Liver (tissue), 9 donors: ENCODE measurements around the gene TMEM221. TPM values are rescaled to one million over a fixed set of nuclear protein-coding genes. Genes with fewer than 3 reads are reported as not detected.
A peak's percentile ranks its signal among the peaks of the same experiment; 100 is the strongest.

Experiments
- DNase-seq: peaks from one replicate; pipeline ENCODE4 v3.0.0-alpha.2; 2017; ENCODE audit warnings: low spot score
- H3K27ac ChIP-seq, 2 donors: one replicate each; pipeline ENCODE4 v1.7.0; 2013; ENCODE audit warnings: inconsistent platforms in 2 of 2, low read length in 2 of 2, control low read depth in 1 of 2, low read depth in 1 of 2, mild to moderate bottlenecking in 1 of 2
- H3K27me3 ChIP-seq, 4 donors: one replicate each; pipeline versions ENCODE4 v1.6.1 to v1.7.0; 2013; ENCODE audit warnings: low read length in 3 of 4, inconsistent platforms in 1 of 4, mild to moderate bottlenecking in 1 of 4, moderate library complexity in 1 of 4; ENCODE audit not compliant: control insufficient read depth in 4 of 4, insufficient read depth in 4 of 4
- H3K36me3 ChIP-seq, 4 donors: one replicate each; pipeline versions ENCODE4 v1.6.1 to v1.7.0; 2013; ENCODE audit warnings: low read length in 3 of 4, mild to moderate bottlenecking in 3 of 4, low read depth in 1 of 4, moderate library complexity in 1 of 4; ENCODE audit not compliant: control insufficient read depth in 4 of 4, insufficient read depth in 3 of 4
- H3K4me1 ChIP-seq, 4 donors: one replicate each; pipeline versions ENCODE4 v1.6.1 to v1.7.0; 2013; ENCODE audit warnings: low read length in 3 of 4, mild to moderate bottlenecking in 3 of 4, moderate library complexity in 1 of 4; ENCODE audit not compliant: control insufficient read depth in 4 of 4, insufficient read depth in 4 of 4
- H3K4me3 ChIP-seq, 3 donors: one replicate each; pipeline versions ENCODE4 v1.6.1 to v1.7.0; 2013; ENCODE audit warnings: low read length in 3 of 3, control low read depth in 1 of 3, low read depth in 1 of 3, mild to moderate bottlenecking in 1 of 3
- H3K9ac ChIP-seq, 2 donors: one replicate each; pipeline ENCODE4 v1.7.0; 2013; ENCODE audit warnings: low read length in 2 of 2, mild to moderate bottlenecking in 2 of 2, moderate library complexity in 2 of 2, control low read depth in 1 of 2, low read depth in 1 of 2
- H3K9me3 ChIP-seq, 4 donors: one replicate each; pipeline versions ENCODE4 v1.6.1 to v1.7.0; 2013; ENCODE audit warnings: low read length in 3 of 4; ENCODE audit not compliant: control insufficient read depth in 4 of 4
- EGR1 ChIP-seq, 2 donors: IDR thresholded peaks; 2 replicates each; pipeline ENCODE4 v1.6.1; 2016 to 2018; ENCODE audit warnings: antibody characterized with exemption in 2 of 2, low read depth in 2 of 2
- FOXA1 ChIP-seq: IDR thresholded peaks from 2 replicates; pipeline ENCODE4 v1.6.1; 2016; ENCODE audit warnings: antibody characterized with exemption
- FOXA2 ChIP-seq: IDR thresholded peaks from 2 replicates; pipeline ENCODE4 v1.6.1; 2016; ENCODE audit warnings: antibody characterized with exemption
- HNF4A ChIP-seq, 2 donors: conservative IDR thresholded peaks; 2 replicates each; pipeline ENCODE4 v1.6.1; 2016; ENCODE audit warnings: antibody characterized with exemption in 2 of 2, mild to moderate bottlenecking in 2 of 2
- HNF4G ChIP-seq: IDR thresholded peaks from 2 replicates; pipeline ENCODE4 v1.6.1; 2016; ENCODE audit warnings: antibody characterized with exemption
- JUND ChIP-seq, 2 donors: IDR thresholded peaks; 2 replicates each; pipeline ENCODE4 v1.6.1; 2016; ENCODE audit warnings: antibody characterized with exemption in 2 of 2
- NR2F2 ChIP-seq: IDR thresholded peaks from 2 replicates; pipeline ENCODE4 v1.6.1; 2016; ENCODE audit warnings: antibody characterized with exemption
- RAD21 ChIP-seq, 2 donors: IDR thresholded peaks; 2 replicates each; pipeline ENCODE4 v1.6.1; 2016; ENCODE audit warnings: antibody characterized with exemption in 2 of 2, mild to moderate bottlenecking in 2 of 2
- RXRA ChIP-seq, 2 donors: IDR thresholded peaks; 2 replicates each; pipeline ENCODE4 v1.6.1; 2017 to 2018; ENCODE audit warnings: antibody characterized with exemption in 2 of 2, mild to moderate bottlenecking in 1 of 2
- SP1 ChIP-seq: IDR thresholded peaks from 2 replicates; pipeline ENCODE4 v1.6.1; 2018; ENCODE audit warnings: antibody characterized with exemption, mild to moderate bottlenecking
- TAF1 ChIP-seq: conservative IDR thresholded peaks from 2 replicates; pipeline ENCODE4 v1.6.1; 2016; ENCODE audit warnings: antibody characterized with exemption, mild to moderate bottlenecking
- YY1 ChIP-seq: IDR thresholded peaks from 2 replicates; pipeline ENCODE4 v1.6.1; 2016; ENCODE audit warnings: antibody characterized with exemption, mild to moderate bottlenecking
- WGBS: extraction: QIAGEN DNeasy Blood & Tissue Kit; methylation state at CpG from one replicate; pipeline ENCODE4 v1.1.7; 2013; 5-methylcytosine and 5-hydroxymethylcytosine counted together
- polyA plus RNA-seq, 2 donors: library from polyadenylated mRNA; stranded (reverse) in 1 of 2; unstranded in 1 of 2; fragments of 200-250 nt in 1 of 2; fragments of >200 nt in 1 of 2; fragmentation: Nextera tagmentation in 1 of 2; extraction: Ambion mirVana in 1 of 2; gene quantifications; one replicate each; pipeline versions ENCODE4 v1.2.1 to v1.2.3, GENCODE V29; 2013 to 2015
- total RNA-seq, 2 donors: library from RNA; depleted of rRNA; stranded (reverse); fragments of >200 nt; gene quantifications; one replicate each; pipeline ENCODE4 v1.2.3, GENCODE V29; 2014
- TF ChIP-seq, protein P1 (sequence below): fragments of 150-350 bp; IDR thresholded peaks from 2 replicates; pipeline ENCODE4 v1.5.1; 2017; ENCODE audit warnings: improper control_type of control experiment, low read depth, low read length; ENCODE audit not compliant: missing input control
- TF ChIP-seq, protein P2 (sequence below): IDR thresholded peaks from 2 replicates; pipeline ENCODE4 v1.6.1; 2016; ENCODE audit warnings: antibody characterized with exemption
- TF ChIP-seq, protein P3 (sequence below): IDR thresholded peaks from 2 replicates; pipeline ENCODE4 v1.6.1; 2016; ENCODE audit warnings: antibody characterized with exemption
- TF ChIP-seq, protein P4 (sequence below): IDR thresholded peaks from 2 replicates; pipeline ENCODE4 v1.6.1; 2016; ENCODE audit warnings: antibody characterized with exemption
- donor health status: healthy.
- donor health status: healthy.
- donor health status: healthy.
- donor health status: healthy.
- donor health status: healthy.

Gene TMEM221
- total and polyA plus RNA-seq, 4 donors = 0.06 to 0.15 (median 0.11) TPM

DNA sequence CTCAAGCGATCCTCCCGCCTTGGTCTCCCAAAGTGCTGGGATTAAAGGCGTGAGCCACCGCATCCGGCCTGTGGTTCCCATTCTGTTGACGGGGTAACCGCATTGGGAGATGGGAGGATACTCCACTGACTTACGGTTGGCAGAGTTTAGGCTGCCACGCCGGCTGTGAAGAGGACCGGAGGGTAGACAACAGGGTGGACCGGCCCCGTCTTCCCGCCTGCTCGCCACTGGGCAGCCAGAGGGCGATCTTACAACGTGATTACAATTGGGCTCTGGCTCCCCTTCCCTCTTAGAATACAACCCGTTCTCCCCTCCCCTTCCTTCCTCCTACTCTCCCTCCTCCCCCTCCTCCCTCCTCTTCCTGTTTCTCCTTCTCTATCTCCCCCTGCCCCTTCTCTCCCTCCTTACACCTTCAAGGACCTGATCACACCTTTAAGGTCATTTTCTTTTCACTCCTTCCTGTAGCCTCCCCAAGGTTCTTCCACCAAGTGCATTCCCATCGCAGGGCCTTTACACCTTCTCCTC lies 53.5 kb downstream of the TMEM221 start:
- Histone ChIP-seq H3K4me3 (no peak overlapping the region), H3K27me3 (peaks cover 0 to 3% (median 0%) of the 10 kb centered on the region in 4 donors), H3K9me3 (no peaks in the 10 kb centered on the region), H3K27ac (no peak overlapping the region), H3K36me3 (peaks cover 0 to 6% (median 2%) of the 10 kb centered on the region in 4 donors), H3K4me1 (peaks cover 1 to 19% (median 9%) of the 10 kb centered on the region in 4 donors), H3K9ac (no peak overlapping the region)
- TF ChIP-seq, protein P1, sequence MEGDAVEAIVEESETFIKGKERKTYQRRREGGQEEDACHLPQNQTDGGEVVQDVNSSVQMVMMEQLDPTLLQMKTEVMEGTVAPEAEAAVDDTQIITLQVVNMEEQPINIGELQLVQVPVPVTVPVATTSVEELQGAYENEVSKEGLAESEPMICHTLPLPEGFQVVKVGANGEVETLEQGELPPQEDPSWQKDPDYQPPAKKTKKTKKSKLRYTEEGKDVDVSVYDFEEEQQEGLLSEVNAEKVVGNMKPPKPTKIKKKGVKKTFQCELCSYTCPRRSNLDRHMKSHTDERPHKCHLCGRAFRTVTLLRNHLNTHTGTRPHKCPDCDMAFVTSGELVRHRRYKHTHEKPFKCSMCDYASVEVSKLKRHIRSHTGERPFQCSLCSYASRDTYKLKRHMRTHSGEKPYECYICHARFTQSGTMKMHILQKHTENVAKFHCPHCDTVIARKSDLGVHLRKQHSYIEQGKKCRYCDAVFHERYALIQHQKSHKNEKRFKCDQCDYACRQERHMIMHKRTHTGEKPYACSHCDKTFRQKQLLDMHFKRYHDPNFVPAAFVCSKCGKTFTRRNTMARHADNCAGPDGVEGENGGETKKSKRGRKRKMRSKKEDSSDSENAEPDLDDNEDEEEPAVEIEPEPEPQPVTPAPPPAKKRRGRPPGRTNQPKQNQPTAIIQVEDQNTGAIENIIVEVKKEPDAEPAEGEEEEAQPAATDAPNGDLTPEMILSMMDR = peak; percentile 57
- TF ChIP-seq RAD21 (IDR thresholded peaks at IDR 0.05) (peak; percentile 69 to 78), RXRA (IDR thresholded peaks at IDR 0.05) (no peak)
- DNase-seq = peak; percentile 72
- 33% methylated on average over 19 of the region's 19 CpGs for WGBS

DNA sequence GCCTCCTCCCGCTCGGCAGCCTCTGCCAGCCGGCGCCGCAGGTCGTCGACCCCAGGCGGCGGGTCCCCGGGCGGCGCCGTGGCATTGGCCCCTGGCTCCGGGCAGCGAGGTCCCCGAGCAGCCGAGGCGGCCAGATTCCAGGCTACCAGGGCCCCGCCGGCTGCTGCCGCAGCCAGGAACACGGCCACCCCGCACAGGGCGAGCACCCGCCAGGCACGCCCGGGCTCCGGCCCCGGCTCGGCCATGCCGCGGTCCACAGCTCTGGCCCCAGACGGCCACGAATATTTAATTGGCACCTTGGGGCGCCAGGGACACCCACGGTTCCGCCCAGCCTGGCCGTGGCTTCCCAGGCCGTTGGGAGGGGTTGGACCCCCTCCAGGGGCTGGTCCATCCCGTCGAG lies 54.6 kb downstream of the TMEM221 start, which contains the start of gene CCDC194:
Gene CCDC194 (minus strand): TSS at position 283 of the 400 bp plus-strand sequence. CDS start 38 bp downstream, at position 245.
- Histone ChIP-seq H3K9me3 (no peaks in the 10 kb centered on the region), H3K4me3 (no peak within 1 kb of the TSS), H3K27me3 (peaks cover 0 to 4% (median 0%) of the 10 kb centered on the region in 4 donors), H3K36me3 (peaks cover 0 to 6% (median 2%) of the 10 kb centered on the region in 4 donors), H3K27ac (no peak within 1 kb of the TSS), H3K9ac (no peak within 1 kb of the TSS), H3K4me1 (peaks cover 1 to 19% (median 9%) of the 10 kb centered on the region in 4 donors)
- TF ChIP-seq, protein P2, sequence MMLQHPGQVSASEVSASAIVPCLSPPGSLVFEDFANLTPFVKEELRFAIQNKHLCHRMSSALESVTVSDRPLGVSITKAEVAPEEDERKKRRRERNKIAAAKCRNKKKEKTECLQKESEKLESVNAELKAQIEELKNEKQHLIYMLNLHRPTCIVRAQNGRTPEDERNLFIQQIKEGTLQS = no peak
- TF ChIP-seq YY1 (no peak), RAD21 (IDR thresholded peaks at IDR 0.05) (no peak), FOXA2 (no peak), HNF4G (no peak), FOXA1 (no peak), HNF4A (conservative IDR thresholded peaks at IDR 0.05) (no peak), JUND (IDR thresholded peaks at IDR 0.05) (no peak), TAF1 (no peak), NR2F2 (no peak), RXRA (IDR thresholded peaks at IDR 0.05) (no peak), EGR1 (IDR thresholded peaks at IDR 0.05; ENCODE audit: low read depth in 2 of 2) (no peak), SP1 (no peak)
- TF ChIP-seq, protein P3, sequence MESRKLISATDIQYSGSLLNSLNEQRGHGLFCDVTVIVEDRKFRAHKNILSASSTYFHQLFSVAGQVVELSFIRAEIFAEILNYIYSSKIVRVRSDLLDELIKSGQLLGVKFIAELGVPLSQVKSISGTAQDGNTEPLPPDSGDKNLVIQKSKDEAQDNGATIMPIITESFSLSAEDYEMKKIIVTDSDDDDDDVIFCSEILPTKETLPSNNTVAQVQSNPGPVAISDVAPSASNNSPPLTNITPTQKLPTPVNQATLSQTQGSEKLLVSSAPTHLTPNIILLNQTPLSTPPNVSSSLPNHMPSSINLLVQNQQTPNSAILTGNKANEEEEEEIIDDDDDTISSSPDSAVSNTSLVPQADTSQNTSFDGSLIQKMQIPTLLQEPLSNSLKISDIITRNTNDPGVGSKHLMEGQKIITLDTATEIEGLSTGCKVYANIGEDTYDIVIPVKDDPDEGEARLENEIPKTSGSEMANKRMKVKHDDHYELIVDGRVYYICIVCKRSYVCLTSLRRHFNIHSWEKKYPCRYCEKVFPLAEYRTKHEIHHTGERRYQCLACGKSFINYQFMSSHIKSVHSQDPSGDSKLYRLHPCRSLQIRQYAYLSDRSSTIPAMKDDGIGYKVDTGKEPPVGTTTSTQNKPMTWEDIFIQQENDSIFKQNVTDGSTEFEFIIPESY = no peak
- 21% methylated on average over 41 of the region's 41 CpGs for WGBS
- no peak for DNase-seq

DNA sequence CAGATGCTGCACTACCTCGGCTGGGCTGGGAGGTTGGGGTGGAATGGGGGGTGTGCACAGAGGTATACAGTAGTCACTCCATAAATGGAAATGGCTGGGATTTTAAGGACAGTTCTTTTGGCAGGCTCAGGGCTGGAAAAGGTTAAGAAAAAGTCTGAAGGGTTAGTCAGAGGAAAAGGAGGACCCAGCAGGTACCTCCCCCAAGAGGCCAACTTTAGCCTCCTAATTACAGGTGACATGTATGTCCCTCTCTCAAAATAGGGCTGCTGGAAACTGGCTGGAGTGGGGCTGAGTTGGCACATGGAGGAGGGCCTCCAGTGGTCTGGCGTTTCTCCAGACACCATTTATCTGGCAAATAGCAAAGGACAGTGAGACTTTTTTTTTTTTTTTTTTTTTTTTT lies 55.5 kb downstream of the TMEM221 start:
- 41% methylated on average over 2 of the region's 2 CpGs for WGBS
- Histone ChIP-seq H3K9ac (no peak overlapping the region), H3K27me3 (peaks cover 0 to 4% (median 0%) of the 10 kb centered on the region in 4 donors), H3K9me3 (no peaks in the 10 kb centered on the region), H3K4me3 (no peak overlapping the region), H3K4me1 (peaks cover 1 to 19% (median 9%) of the 10 kb centered on the region in 4 donors), H3K27ac (no peak overlapping the region), H3K36me3 (peaks cover 0 to 6% (median 2%) of the 10 kb centered on the region in 4 donors)
- no peak for DNase-seq
- TF ChIP-seq JUND (IDR thresholded peaks at IDR 0.05) = no peak
- TF ChIP-seq, protein P2 = no peak
- TF ChIP-seq, protein P4, sequence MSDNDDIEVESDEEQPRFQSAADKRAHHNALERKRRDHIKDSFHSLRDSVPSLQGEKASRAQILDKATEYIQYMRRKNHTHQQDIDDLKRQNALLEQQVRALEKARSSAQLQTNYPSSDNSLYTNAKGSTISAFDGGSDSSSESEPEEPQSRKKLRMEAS = no peak
- TF ChIP-seq TAF1 = no peak
- TF ChIP-seq RXRA (IDR thresholded peaks at IDR 0.05) = no peak
- TF ChIP-seq HNF4G = no peak
